Raji (cell line): Measurements from ENCODE around the gene PDE8B.

ENCODE experiments used
- POLR2A ChIP-seq: IDR thresholded peaks from 2 replicates; pipeline ENCODE4 v1.6.1; 2011; ENCODE audit warnings: low read depth, low read length, control low read depth; ENCODE audit not compliant: insufficient read depth

PDE8B gene

GRCh38 chr5:77407152-77407551 is 196.7 kb downstream of the PDE8B start:
- no peak for TF ChIP-seq POLR2A

GRCh38 chr5:77409870-77410621 is 199.6 kb downstream of the PDE8B start:
- no peak for TF ChIP-seq POLR2A

- no peak for TF ChIP-seq POLR2A
These were observed 202.6 kb downstream of the PDE8B start for GRCh38 chr5:77413049-77413448.

- no peak for TF ChIP-seq POLR2A
These were observed 207.7 kb downstream of the PDE8B start for GRCh38 chr5:77418162-77418561.

DNA sequence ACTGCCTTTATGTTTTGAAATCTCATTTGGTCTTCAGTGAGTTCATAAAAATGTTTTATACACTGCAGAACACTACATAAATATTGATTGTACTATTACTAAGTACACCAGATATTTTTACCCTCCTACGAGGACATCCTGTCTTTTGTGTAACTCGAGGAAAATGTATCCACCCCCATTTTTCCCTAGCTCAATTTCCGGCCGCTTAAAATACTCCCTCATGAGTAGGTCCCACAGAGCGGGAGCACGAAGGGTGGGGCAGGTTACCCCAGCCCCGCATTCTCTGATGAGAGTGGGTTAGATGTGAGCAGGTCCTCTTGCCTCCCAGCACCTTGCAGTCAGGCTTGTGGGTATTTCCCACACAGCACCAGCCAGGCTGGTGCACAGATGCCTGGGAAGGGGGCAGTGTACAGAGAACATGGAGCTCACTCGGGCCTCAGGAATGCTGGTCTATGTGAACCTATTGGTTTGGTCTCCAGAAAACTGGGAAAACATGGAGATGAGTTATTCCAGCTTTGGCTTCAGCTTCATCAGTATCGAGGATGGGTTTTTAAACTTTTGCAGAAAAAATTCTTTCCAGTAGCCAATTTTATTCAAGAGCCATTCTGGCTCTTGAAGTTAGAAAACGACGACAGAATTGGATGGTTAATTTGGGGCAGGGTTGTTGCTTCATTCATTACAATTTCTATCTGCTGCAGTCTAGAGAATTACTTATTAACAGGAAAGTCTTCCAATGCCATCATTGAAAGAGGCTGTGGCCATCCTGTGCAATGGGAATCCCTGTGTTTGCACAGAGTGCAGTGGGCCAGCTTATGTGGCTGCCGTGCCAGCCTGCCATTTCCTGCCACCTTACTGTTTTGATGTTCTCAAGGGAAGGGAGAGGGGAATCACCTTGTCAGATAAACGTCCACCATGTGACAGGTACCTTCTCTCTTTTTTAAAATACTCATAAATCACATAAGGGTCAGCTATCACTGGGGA is 208.4 kb downstream of the PDE8B start:
- TF ChIP-seq POLR2A = no peak

DNA sequence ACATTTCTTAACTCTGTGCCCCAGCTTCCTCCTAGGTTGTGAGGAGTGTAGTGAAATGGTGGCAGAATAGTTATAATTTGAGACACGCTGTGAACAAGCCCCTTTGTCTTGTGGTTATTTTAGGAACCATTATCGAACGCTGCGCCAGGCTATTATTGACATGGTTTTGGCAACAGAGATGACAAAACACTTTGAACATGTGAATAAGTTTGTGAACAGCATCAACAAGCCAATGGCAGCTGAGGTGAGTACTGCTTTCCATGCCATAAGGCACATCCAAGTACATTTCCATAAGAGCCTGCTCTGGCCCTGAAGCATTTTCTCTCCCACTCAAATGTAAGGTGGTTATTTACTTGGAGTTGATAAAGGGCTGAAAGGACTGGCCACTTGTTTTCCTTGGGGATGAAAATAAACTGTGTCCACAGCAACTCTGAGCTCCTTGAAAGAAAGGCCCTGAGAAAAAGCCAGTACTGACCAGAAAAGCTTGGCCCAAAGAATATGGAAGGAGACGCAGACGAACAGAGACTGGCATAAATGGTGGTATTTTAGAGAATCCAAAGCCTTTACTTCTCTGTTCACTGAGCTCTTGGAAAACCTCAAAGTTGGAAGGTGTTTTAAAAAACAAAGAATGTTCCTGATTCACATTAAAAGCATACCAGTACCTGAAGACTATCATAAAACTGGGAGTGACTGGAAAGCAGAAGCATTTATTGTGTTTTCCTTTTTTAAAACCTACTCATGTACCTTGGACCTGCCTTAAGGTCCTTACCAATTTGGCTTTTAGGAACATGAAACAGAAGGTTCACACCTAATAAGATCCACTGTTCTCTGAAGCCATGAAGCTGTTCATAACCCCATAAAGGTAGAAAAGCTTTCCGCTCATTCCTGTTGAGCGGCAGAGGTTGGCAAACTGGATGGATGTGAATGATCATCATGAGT is 209.4 kb downstream of the PDE8B start:
- no peak for TF ChIP-seq POLR2A

GRCh38 chr5:77420940-77421339 is 210.5 kb downstream of the PDE8B start:
- no peak for TF ChIP-seq POLR2A

DNA sequence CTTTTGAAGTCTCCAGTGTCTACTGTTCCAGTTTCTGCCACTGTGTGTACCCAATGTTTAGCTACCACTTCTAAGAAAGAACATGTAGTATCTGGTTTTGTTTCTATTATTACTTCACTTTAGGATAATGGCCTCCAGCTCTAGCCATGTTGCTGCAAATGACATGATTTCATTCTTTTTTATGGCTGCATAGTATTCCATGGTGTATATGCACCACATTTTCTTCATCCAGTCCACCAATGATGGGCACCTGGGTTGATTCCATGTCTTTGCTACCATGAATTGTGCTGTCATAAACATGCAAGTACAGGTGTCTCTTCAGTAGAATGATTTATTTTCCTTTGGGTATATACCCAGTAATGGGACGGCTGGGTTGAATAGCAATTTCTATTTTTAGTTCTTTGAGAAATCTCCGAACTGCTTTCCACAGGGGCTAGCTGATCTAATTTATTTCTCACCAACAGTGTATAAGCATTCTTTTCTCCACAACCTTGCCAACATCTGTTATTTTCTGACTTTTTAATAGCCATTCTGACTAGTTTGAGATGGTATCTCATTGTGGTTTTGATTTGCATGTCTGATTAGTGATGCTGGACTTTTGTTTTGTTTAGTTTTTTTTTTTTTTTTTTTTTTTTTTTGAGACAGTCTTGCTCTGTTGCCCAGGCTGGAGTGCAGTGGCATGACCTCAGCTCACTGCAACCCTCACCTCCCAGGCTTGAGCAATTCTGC is 212.7 kb downstream of the PDE8B start:
- TF ChIP-seq POLR2A = no peak

- TF ChIP-seq POLR2A = no peak
These were observed 214.4 kb downstream of the PDE8B start for GRCh38 chr5:77424921-77425320.

DNA sequence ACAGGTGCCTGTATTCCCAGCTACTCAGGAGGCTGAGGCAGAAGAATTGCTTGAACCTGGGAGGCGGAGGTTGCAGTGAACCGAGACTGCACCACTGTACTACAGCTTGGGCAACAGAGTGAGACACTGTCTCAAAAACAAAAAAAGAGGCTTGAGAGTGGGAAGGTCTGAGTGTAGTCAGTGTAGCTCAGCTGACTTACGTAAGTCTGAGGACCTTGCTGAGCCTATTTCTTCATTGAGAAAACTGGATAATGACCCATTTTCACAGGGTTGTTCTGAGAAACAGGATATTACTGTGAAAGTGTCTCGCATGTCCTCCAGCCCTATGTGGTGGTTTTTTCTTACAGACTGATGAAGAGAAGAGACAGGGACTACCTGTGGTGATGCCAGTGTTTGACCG is 214.9 kb downstream of the PDE8B start:
- TF ChIP-seq POLR2A = no peak

DNA sequence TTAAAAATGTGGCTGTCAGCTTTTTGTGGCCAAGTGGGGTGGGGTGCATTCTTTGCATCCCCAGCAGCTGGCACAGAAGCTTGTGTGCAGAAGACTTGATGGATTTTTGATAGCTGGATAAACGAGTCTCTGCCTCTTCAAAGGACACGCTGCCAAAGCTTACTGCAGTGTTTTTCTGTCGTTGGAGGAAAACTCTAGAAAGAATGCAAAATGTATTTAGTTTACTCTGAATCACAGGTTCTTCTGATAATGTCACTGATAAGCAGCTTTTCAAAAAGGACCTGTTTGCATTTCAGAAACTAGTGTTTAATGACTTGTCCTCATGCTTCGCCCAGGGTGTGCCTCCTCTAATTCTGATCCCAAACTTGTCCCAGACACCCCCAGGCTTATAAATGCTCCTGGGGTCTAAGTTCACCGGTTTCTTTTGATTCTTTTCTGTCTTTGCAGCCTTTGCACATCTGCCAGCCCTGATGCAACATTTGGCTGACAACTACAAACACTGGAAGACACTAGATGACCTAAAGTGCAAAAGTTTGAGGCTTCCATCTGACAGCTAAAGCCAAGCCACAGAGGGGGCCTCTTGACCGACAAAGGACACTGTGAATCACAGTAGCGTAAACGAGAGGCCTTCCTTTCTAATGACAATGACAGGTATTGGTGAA is 215.6 kb downstream of the PDE8B start:
- no peak for TF ChIP-seq POLR2A

DNA sequence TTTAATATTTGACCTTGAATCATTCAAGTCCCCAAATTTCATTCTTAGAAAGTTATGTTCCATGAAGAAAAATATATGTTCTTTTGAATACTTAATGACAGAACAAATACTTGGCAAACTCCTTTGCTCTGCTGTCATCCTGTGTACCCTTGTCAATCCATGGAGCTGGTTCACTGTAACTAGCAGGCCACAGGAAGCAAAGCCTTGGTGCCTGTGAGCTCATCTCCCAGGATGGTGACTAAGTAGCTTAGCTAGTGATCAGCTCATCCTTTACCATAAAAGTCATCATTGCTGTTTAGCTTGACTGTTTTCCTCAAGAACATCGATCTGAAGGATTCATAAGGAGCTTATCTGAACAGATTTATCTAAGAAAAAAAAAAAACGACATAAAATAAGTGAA is 216.2 kb downstream of the PDE8B start:
- no peak for TF ChIP-seq POLR2A

- TF ChIP-seq POLR2A = no peak
These were observed 217.5 kb downstream of the PDE8B start for GRCh38 chr5:77427998-77428397.

DNA sequence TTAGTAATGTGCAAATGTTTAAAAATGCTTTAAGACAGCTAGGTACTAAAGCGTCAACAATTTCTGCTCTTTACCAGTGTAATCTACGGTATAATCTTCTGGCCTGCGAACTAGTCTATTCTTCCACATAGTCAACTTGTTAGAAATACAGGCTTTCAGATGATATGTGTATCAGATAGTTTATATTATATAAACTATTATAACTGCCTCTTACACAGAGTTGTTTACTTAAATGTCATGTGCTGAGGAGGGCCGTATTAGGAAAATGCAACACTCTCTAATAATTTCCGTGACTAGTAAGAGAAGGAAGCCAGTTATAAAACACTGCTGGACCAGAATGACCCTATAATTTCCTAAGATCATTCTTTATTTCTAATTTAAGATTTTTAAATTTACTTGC is 218.0 kb downstream of the PDE8B start:
- no peak for TF ChIP-seq POLR2A
